CD14-positive monocyte (primary cell): ENCODE measurements around the gene PSMA6. TPM values are rescaled to one million over a fixed set of nuclear protein-coding genes. Genes with fewer than 3 reads are reported as not detected.

Source experiments
- DNase-seq, 3 donors: peaks; one replicate each; pipeline ENCODE4 v3.0.0-alpha.2; 2011 to 2022
- H2AFZ ChIP-seq: 2 replicates; pipeline ENCODE4 v1.6.0; 2012; ENCODE audit warnings: mild to moderate bottlenecking, low read depth, low read length, inconsistent platforms; ENCODE audit not compliant: insufficient read depth, poor library complexity, severe bottlenecking
- H3K27ac ChIP-seq, 2 donors: 1 replicate in 1 of 2; 2 replicates in 1 of 2; pipeline ENCODE4 v1.5.1; 2012 to 2013; ENCODE audit warnings: low read length in 2 of 2, control low read depth in 1 of 2, inconsistent platforms in 1 of 2, low read depth in 1 of 2, mild to moderate bottlenecking in 1 of 2
- H3K27me3 ChIP-seq, 2 donors: one replicate each; pipeline versions ENCODE4 v1.6.0 to v1.6.1; 2011 to 2013; ENCODE audit warnings: low read length in 2 of 2; ENCODE audit not compliant: control insufficient read depth in 2 of 2, insufficient read depth in 2 of 2
- H3K36me3 ChIP-seq, 2 donors: replicated peaks in 1 of 2; 1 replicate in 1 of 2; 2 replicates in 1 of 2; pipeline versions ENCODE4 v1.5.1 to v1.6.1; 2012 to 2013; ENCODE audit warnings: low read length in 2 of 2, control low read depth in 1 of 2, inconsistent platforms in 1 of 2, mild to moderate bottlenecking in 1 of 2; ENCODE audit not compliant: insufficient read depth in 2 of 2, control insufficient read depth in 1 of 2
- H3K4me1 ChIP-seq, 2 donors: 1 replicate in 1 of 2; 2 replicates in 1 of 2; pipeline versions ENCODE4 v1.5.1 to v1.6.1; 2012 to 2013; ENCODE audit warnings: low read length in 2 of 2, control low read depth in 1 of 2, inconsistent platforms in 1 of 2, mild to moderate bottlenecking in 1 of 2, moderate library complexity in 1 of 2; ENCODE audit not compliant: insufficient read depth in 2 of 2, control insufficient read depth in 1 of 2
- H3K4me2 ChIP-seq: replicated peaks from 2 replicates; pipeline ENCODE3; 2012; ENCODE audit warnings: low read length, moderate library complexity, mild to moderate bottlenecking; ENCODE audit not compliant: poor library complexity, severe bottlenecking; ENCODE audit errors: extremely low read depth
- H3K4me3 ChIP-seq, 3 experiments: fragments of 200-600 bp in 1 of 3; sonication (generic) in 1 of 3; replicated peaks in 1 of 3; 1 replicate in 2 of 3; 2 replicates in 1 of 3; pipeline ENCODE4 v1.5.1; 2011 to 2013; ENCODE audit warnings: low read length in 3 of 3, mild to moderate bottlenecking in 3 of 3, control low read depth in 2 of 3, low read depth in 2 of 3, inconsistent platforms in 1 of 3, moderate library complexity in 1 of 3
- H3K79me2 ChIP-seq: 2 replicates; pipeline ENCODE4 v1.6.0; 2012; ENCODE audit warnings: mild to moderate bottlenecking, control low read depth, inconsistent platforms, low read length, moderate library complexity; ENCODE audit not compliant: insufficient read depth
- H3K9ac ChIP-seq: 2 replicates; pipeline ENCODE4 v1.6.0; 2017; ENCODE audit warnings: low read length, mild to moderate bottlenecking; ENCODE audit not compliant: insufficient read depth, poor library complexity, severe bottlenecking
- H3K9me3 ChIP-seq, 2 donors: replicated peaks in 1 of 2; 1 replicate in 1 of 2; 2 replicates in 1 of 2; pipeline versions ENCODE4 v1.5.1 to v1.6.1; 2012 to 2013; ENCODE audit warnings: low read length in 2 of 2, control low read depth in 1 of 2; ENCODE audit not compliant: control insufficient read depth in 1 of 2, insufficient read depth in 1 of 2
- H4K20me1 ChIP-seq: 2 replicates; pipeline ENCODE4 v1.6.0; 2012; ENCODE audit warnings: mild to moderate bottlenecking, low read length, control low read depth, moderate library complexity; ENCODE audit not compliant: insufficient read depth
- H3K27ac Mint-ChIP-seq, 7 donors: one replicate each; pipeline ENCODE4 v1.8.0; 2020; ENCODE audit warnings: mild to moderate bottlenecking in 7 of 7, mixed read lengths in 7 of 7, moderate library complexity in 6 of 7, inconsistent platforms in 2 of 7
- H3K27me3 Mint-ChIP-seq, 3 donors: one replicate each; pipeline ENCODE4 v1.8.0; 2021 to 2022; ENCODE audit warnings: low read depth in 3 of 3, mild to moderate bottlenecking in 3 of 3, mixed read lengths in 3 of 3, moderate library complexity in 3 of 3, inconsistent platforms in 1 of 3
- H3K36me3 Mint-ChIP-seq, 2 donors: one replicate each; pipeline ENCODE4 v1.8.0; 2020; ENCODE audit warnings: mixed read lengths in 2 of 2, inconsistent platforms in 1 of 2, mild to moderate bottlenecking in 1 of 2
- H3K4me1 Mint-ChIP-seq: one replicate; pipeline ENCODE4 v1.8.0; 2020; ENCODE audit warnings: mild to moderate bottlenecking, mixed read lengths
- H3K4me3 Mint-ChIP-seq, 2 donors: one replicate each; pipeline ENCODE4 v1.8.0; 2020; ENCODE audit warnings: mild to moderate bottlenecking in 2 of 2, mixed read lengths in 2 of 2, moderate library complexity in 1 of 2
- H3K9me3 Mint-ChIP-seq, 7 donors: one replicate each; pipeline ENCODE4 v1.8.0; 2020 to 2022; ENCODE audit warnings: mixed read lengths in 7 of 7, mild to moderate bottlenecking in 6 of 7, moderate library complexity in 6 of 7, inconsistent platforms in 2 of 7
- WGBS: methylation state at CpG from one replicate; pipeline ENCODE4 v1.1.5; 2013; ENCODE audit warnings: missing lambda C conversion rate; ENCODE audit not compliant: insufficient coverage; 5-methylcytosine and 5-hydroxymethylcytosine counted together
- intact Hi-C, 2 donors: fragments of 100-400 bp; cut with micrococcal nuclease; formaldehyde crosslinking; loops; one replicate each; pipeline versions ENCODE4 v1.15.0 to v1.15.1; 2023
- polyA plus RNA-seq, 3 donors: library from polyadenylated mRNA; depleted of rRNA in 1 of 3; unstranded in 2 of 3; stranded (reverse) in 1 of 3; fragments of 300-500 nt in 2 of 3; fragments of >200 nt in 1 of 3; fragmentation: Illumina TruSeq in 2 of 3; gene quantifications; 1 replicate in 2 of 3; 2 replicates in 1 of 3; pipeline ENCODE4 v1.2.3, GENCODE V29; 2012 to 2021
- TF ChIP-seq, protein P1 (sequence below): fragments of 200-600 bp; IDR thresholded peaks from one replicate; pipeline ENCODE4 v1.8.0; 2022; ENCODE audit warnings: antibody characterized with exemption, mild to moderate bottlenecking

The PSMA6 gene
- polyA plus RNA-seq, 3 donors: 144 to 572 (median 480) TPM

DNA sequence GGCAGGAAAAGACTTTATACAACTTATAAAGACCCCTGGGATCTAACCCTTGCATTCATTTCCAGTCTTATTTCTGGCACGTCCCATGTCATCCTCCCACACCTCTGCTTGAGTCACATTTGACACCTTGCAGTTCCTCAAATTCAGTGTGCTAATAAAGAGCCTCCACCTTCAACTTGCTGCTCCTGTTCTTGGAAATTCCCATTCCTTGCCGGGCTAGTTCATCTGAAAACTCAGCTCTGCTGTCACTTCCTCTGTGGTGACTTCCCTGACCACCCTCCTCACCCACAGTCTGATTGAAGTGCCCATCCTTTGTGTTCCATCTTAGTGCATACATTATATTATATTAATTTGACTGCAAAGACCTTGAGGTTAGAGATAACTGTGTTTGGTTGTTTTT lies 37.4 kb upstream of the PSMA6 start:
- Histone ChIP-seq H4K20me1 (no peaks in the 10 kb centered on the region), H3K4me1 (no peaks in the 10 kb centered on the region), H3K4me2 (no peak overlapping the region), H3K79me2 (no peaks in the 10 kb centered on the region), H3K36me3 (no peaks in the 10 kb centered on the region), H3K27ac (no peak overlapping the region), H3K4me3 (no peak overlapping the region), H2AFZ (no peak overlapping the region), H3K9me3 (no peaks in the 10 kb centered on the region), H3K27me3 (no peaks in the 10 kb centered on the region), H3K9ac (no peak overlapping the region)
- TF ChIP-seq, protein P1, sequence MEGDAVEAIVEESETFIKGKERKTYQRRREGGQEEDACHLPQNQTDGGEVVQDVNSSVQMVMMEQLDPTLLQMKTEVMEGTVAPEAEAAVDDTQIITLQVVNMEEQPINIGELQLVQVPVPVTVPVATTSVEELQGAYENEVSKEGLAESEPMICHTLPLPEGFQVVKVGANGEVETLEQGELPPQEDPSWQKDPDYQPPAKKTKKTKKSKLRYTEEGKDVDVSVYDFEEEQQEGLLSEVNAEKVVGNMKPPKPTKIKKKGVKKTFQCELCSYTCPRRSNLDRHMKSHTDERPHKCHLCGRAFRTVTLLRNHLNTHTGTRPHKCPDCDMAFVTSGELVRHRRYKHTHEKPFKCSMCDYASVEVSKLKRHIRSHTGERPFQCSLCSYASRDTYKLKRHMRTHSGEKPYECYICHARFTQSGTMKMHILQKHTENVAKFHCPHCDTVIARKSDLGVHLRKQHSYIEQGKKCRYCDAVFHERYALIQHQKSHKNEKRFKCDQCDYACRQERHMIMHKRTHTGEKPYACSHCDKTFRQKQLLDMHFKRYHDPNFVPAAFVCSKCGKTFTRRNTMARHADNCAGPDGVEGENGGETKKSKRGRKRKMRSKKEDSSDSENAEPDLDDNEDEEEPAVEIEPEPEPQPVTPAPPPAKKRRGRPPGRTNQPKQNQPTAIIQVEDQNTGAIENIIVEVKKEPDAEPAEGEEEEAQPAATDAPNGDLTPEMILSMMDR: no peak
- Mint-ChIP-seq H3K4me3 (no peak overlapping the region), H3K4me1 (peaks cover 8% of the 10 kb centered on the region), H3K27ac (peak overlapping the region in 1 of 7 donors; percentile 37), H3K36me3 (peaks cover 19% of the 10 kb centered on the region in 2 donors), H3K9me3 (no peaks in the 10 kb centered on the region), H3K27me3 (peaks cover 0 to 2% (median 0%) of the 10 kb centered on the region in 3 donors)
- peak in 1 of 3 donors; percentile 79 for DNase-seq
- intact Hi-C loops: no loop called here
- 21% methylated on average over 2 of the region's 2 CpGs for WGBS

DNA sequence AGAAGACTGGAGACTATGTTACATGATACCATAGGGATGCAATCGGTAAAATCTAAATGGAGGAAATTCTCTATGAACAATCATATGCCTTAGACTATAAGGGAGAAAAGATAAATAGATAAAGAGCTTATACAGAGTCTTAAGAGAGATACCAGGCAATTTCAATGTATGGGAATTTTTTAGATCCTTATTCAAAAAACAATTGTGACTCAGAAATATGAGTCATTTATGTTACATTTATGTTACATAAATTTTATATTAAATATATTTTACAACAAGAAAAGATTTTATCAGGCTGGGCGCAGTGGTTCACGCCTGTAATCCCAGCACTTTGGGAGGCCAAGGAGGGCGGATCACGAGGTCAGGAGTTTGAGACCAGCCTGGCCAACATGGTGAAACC lies 36.5 kb upstream of the PSMA6 start:
- Histone ChIP-seq H3K4me1 (no peaks in the 10 kb centered on the region), H3K36me3 (peaks cover 0 to 6% of the 10 kb centered on the region in 2 donors), H3K9ac (no peak overlapping the region), H3K9me3 (no peaks in the 10 kb centered on the region), H3K4me2 (no peak overlapping the region), H3K79me2 (no peaks in the 10 kb centered on the region), H3K27ac (no peak overlapping the region), H2AFZ (no peak overlapping the region), H3K27me3 (no peaks in the 10 kb centered on the region), H3K4me3 (no peak overlapping the region), H4K20me1 (no peaks in the 10 kb centered on the region)
- no peak overlapping the region for H3K4me3 Mint-ChIP-seq
- TF ChIP-seq, protein P1: no peak
- H3K27me3 Mint-ChIP-seq: no peaks in the 10 kb centered on the region
- no peak for DNase-seq
- H3K36me3 Mint-ChIP-seq: peaks cover 21 to 24% of the 10 kb centered on the region in 2 donors
- H3K4me1 Mint-ChIP-seq: peaks cover 8% of the 10 kb centered on the region
- WGBS: no CpG with 5 or more reads among the region's 5 CpGs
- H3K9me3 Mint-ChIP-seq: peaks cover 0 to 2% (median under 1%) of the 10 kb centered on the region in 7 donors
- intact Hi-C loops: no loop called here
- H3K27ac Mint-ChIP-seq: peak overlapping the region in 1 of 7 donors; percentile 5
